IMR-90 (cell line): ENCODE results near the gene DSN1. TPM values are rescaled to one million over a fixed set of nuclear protein-coding genes. Genes with fewer than 3 reads are reported as not detected.

ENCODE experiments used
- ATAC-seq: fragments of 200-7000 bp; cut with Tn5 transposase; 2 replicates; pipeline ENCODE4 v1.9.1; 2020; ENCODE audit warnings: low read depth, mild to moderate bottlenecking, moderate library complexity
- BruUV-seq: library from RNA; stranded (reverse); fragments of 400-500 nt; replicated peaks from 2 replicates; lab custom pipeline; 2021; lab: Mats Ljungman, UMichigan
- CTCF ChIA-PET: fragments of 300-600 bp; formaldehyde crosslinking; extraction: SDS; loops from one replicate; lab custom pipeline; 2021; ENCODE audit warnings: antibody characterized with exemption; lab: Yijun Ruan, JAX
- POLR2A ChIA-PET: fragments of 300-600 bp; sonication (Branson Sonifier 250); formaldehyde crosslinking; loops from one replicate; lab custom pipeline; 2022; ENCODE audit warnings: antibody characterized with exemption; ENCODE audit not compliant: unreplicated experiment; lab: Charles Lee
- DNase-seq: peaks from one replicate; pipeline ENCODE4 v3.0.0; 2013
- H2AFZ ChIP-seq: replicated peaks from 2 replicates; pipeline ENCODE3; 2013; ENCODE audit warnings: low read length, mild to moderate bottlenecking; ENCODE audit not compliant: poor library complexity
- H2AK5ac ChIP-seq: 2 replicates; pipeline ENCODE4 v1.6.1; 2013; ENCODE audit warnings: low read depth, low read length, inconsistent platforms
- H2AK9ac ChIP-seq: replicated peaks from 2 replicates; pipeline ENCODE3; 2013; ENCODE audit warnings: mild to moderate bottlenecking, low read depth, low read length, moderate library complexity; ENCODE audit not compliant: poor library complexity
- H2BK120ac ChIP-seq: 2 replicates; pipeline ENCODE4 v1.6.1; 2013; ENCODE audit warnings: low read depth, low read length, inconsistent platforms
- H2BK15ac ChIP-seq: 3 replicates; pipeline ENCODE4 v1.6.1; 2013; ENCODE audit warnings: low read depth, low read length, inconsistent platforms
- H2BK20ac ChIP-seq: 2 replicates; pipeline ENCODE4 v1.6.1; 2013; ENCODE audit warnings: low read depth, mild to moderate bottlenecking, inconsistent platforms, low read length, moderate library complexity
- H2BK5ac ChIP-seq: 2 replicates; pipeline ENCODE4 v1.6.1; 2013; ENCODE audit warnings: mild to moderate bottlenecking, low read depth, low read length, inconsistent platforms; ENCODE audit not compliant: poor library complexity, severe bottlenecking
- H3K14ac ChIP-seq: replicated peaks from 2 replicates; pipeline ENCODE4 v1.6.1; 2013; ENCODE audit warnings: low read depth, low read length, inconsistent platforms
- H3K18ac ChIP-seq: 2 replicates; pipeline ENCODE4 v1.6.1; 2013; ENCODE audit warnings: low read depth, low read length, control low read depth
- H3K23ac ChIP-seq: 2 replicates; pipeline ENCODE4 v1.6.1; 2013; ENCODE audit warnings: low read depth, low read length, inconsistent platforms
- H3K27ac ChIP-seq: 2 replicates; pipeline ENCODE4 v1.5.1; 2013; ENCODE audit warnings: mild to moderate bottlenecking, control low read depth, low read length; ENCODE audit not compliant: insufficient read depth
- H3K27me3 ChIP-seq: 2 replicates; pipeline ENCODE4 v1.6.1; 2013; ENCODE audit warnings: low read length; ENCODE audit not compliant: control insufficient read depth, insufficient read depth
- H3K36me3 ChIP-seq: 2 replicates; pipeline ENCODE4 v1.6.1; 2013; ENCODE audit warnings: low read length, mixed read lengths; ENCODE audit not compliant: control insufficient read depth, insufficient read depth
- H3K4ac ChIP-seq: 2 replicates; pipeline ENCODE4 v1.6.1; 2013; ENCODE audit warnings: low read depth, low read length, inconsistent platforms
- H3K4me1 ChIP-seq: 2 replicates; pipeline ENCODE4 v1.6.1; 2013; ENCODE audit warnings: low read length, mixed read lengths; ENCODE audit not compliant: control insufficient read depth, insufficient read depth
- H3K4me2 ChIP-seq: 2 replicates; pipeline ENCODE4 v1.6.1; 2013; ENCODE audit warnings: low read depth, mild to moderate bottlenecking, control low read depth, low read length, moderate library complexity
- H3K4me3 ChIP-seq: 2 replicates; pipeline ENCODE4 v1.5.1; 2013; ENCODE audit warnings: low read depth, mild to moderate bottlenecking, control low read depth, low read length, moderate library complexity; ENCODE audit not compliant: insufficient read depth
- H3K56ac ChIP-seq: 2 replicates; pipeline ENCODE4 v1.6.1; 2013; ENCODE audit warnings: low read length, inconsistent platforms; ENCODE audit not compliant: insufficient read depth; ENCODE audit errors: extremely low read depth
- H3K79me1 ChIP-seq, 2 experiments: 2 replicates each; pipeline ENCODE4 v1.6.1; 2013; ENCODE audit warnings: low read length in 2 of 2, inconsistent platforms in 1 of 2, low read depth in 1 of 2
- H3K9ac ChIP-seq: 2 replicates; pipeline ENCODE4 v1.6.1; 2013; ENCODE audit warnings: low read depth, low read length, control low read depth
- H3K9me1 ChIP-seq: 2 replicates; pipeline ENCODE4 v1.6.1; 2013; ENCODE audit warnings: low read length, inconsistent platforms; ENCODE audit not compliant: insufficient read depth
- H3K9me3 ChIP-seq: 2 replicates; pipeline ENCODE4 v1.6.1; 2013; ENCODE audit warnings: low read length; ENCODE audit not compliant: control insufficient read depth, insufficient read depth
- H4K20me1 ChIP-seq: 2 replicates; pipeline ENCODE4 v1.6.1; 2013; ENCODE audit warnings: low read length, inconsistent platforms; ENCODE audit not compliant: insufficient read depth
- H4K5ac ChIP-seq: 2 replicates; pipeline ENCODE4 v1.6.1; 2013; ENCODE audit warnings: mild to moderate bottlenecking, low read depth, low read length, control low read depth
- H4K8ac ChIP-seq, 2 experiments: 2 replicates each; pipeline ENCODE4 v1.6.1; 2013; ENCODE audit warnings: low read depth in 2 of 2, low read length in 2 of 2, control low read depth in 1 of 2, inconsistent platforms in 1 of 2
- H4K91ac ChIP-seq: 2 replicates; pipeline ENCODE4 v1.6.1; 2013; ENCODE audit warnings: low read depth, low read length, inconsistent platforms; ENCODE audit not compliant: insufficient read depth
- CHD1 ChIP-seq: IDR thresholded peaks from 2 replicates; pipeline ENCODE4 v1.6.1; 2012; ENCODE audit warnings: low read depth, low read length, improper control_type of control experiment
- MXI1 ChIP-seq: IDR thresholded peaks from 2 replicates; pipeline ENCODE4 v1.6.1; 2012; ENCODE audit warnings: low read depth, mild to moderate bottlenecking, low read length, moderate library complexity, borderline replicate concordance
- NFE2L2 ChIP-seq: fragments of 150-350 bp; IDR thresholded peaks from 2 replicates; pipeline ENCODE4 v1.6.1; 2016; ENCODE audit warnings: low read depth, mild to moderate bottlenecking, low read length
- USF2 ChIP-seq: fragments of 150-350 bp; IDR thresholded peaks from 2 replicates; pipeline ENCODE4 v1.6.1; 2017; ENCODE audit warnings: mild to moderate bottlenecking, antibody characterized with exemption, low read length, low read depth
- WGBS, 2 experiments: methylation state at CpG; one replicate each; pipeline versions ENCODE4 v1.1.5 to v1.1.7; 2013; ENCODE audit warnings: missing lambda C conversion rate in 2 of 2; ENCODE audit not compliant: insufficient read length in 1 of 2; ENCODE audit errors: extremely low coverage in 2 of 2; 5-methylcytosine and 5-hydroxymethylcytosine counted together
- dilution Hi-C: fragments of 300-500 bp; cut with HindIII; formaldehyde crosslinking; loops from one replicate; pipeline ENCODE4 v1.14.3; 2018; ENCODE audit warnings: low sequenced_read_pairs; ENCODE audit not compliant: unreplicated experiment
- in situ Hi-C: fragments of 300-500 bp; cut with MboI; formaldehyde crosslinking; loops from 3 replicates; pipeline ENCODE4 v1.14.3; 2019; ENCODE audit warnings: low sequenced_read_pairs, inconsistent platforms, mixed read lengths
- intact Hi-C: fragments of 100-400 bp; cut with micrococcal nuclease; formaldehyde crosslinking; loops from 2 replicates; pipeline ENCODE4 v1.10.0; 2022
- polyA plus RNA-seq, 3 experiments: library from polyadenylated mRNA; depleted of rRNA; stranded (reverse); fragments of >200 nt; gene quantifications; 2 replicates each; pipeline ENCODE4 v1.2.3, GENCODE V29; 2012; ENCODE audit warnings: low replicate concordance in 1 of 3
- total RNA-seq: library from RNA; depleted of rRNA; stranded (reverse); fragments of >200 nt; gene quantifications from 2 replicates; pipeline ENCODE4 v1.2.3, GENCODE V29; 2012

Gene DSN1
- total and polyA plus RNA-seq, 2 of the 4 experiments (the other 2 are of a cell fraction) = 10.5 to 16.3 TPM

- ChIA-PET CTCF (no interaction called here), POLR2A (no interaction called here)
- Histone ChIP-seq H3K56ac (no peak overlapping the region), H3K4ac (no peak overlapping the region), H3K9me1 (no peaks in the 10 kb centered on the region), H3K14ac (no peak overlapping the region), H3K9ac (no peak overlapping the region), H4K5ac (no peak overlapping the region), H4K8ac (no peak overlapping the region), H3K27ac (no peak overlapping the region), H3K9me3 (no peaks in the 10 kb centered on the region), H3K79me1 (peaks cover 13 to 23% of the 10 kb centered on the region in 2 experiments; a peak in 3 of 4 replicates), H3K27me3 (no peaks in the 10 kb centered on the region), H3K18ac (no peak overlapping the region), H2AFZ (no peak overlapping the region), H2BK120ac (no peak overlapping the region), H2AK5ac (no peak overlapping the region), H2AK9ac (no peak overlapping the region), H3K36me3 (no peaks in the 10 kb centered on the region), H3K23ac (no peak overlapping the region), H2BK5ac (no peak overlapping the region), H2BK20ac (no peak overlapping the region), H4K20me1 (no peaks in the 10 kb centered on the region; the same call in none of the 2 replicates), H2BK15ac (no peak overlapping the region), H3K4me1 (peaks cover 2% of the 10 kb centered on the region; the same call in 1 of the 2 replicates), H3K4me3 (no peak overlapping the region), H4K91ac (no peak overlapping the region), H3K4me2 (no peak overlapping the region)
- DNase-seq (no peak), ATAC-seq (no peak)
- WGBS, 2 experiments = no CpG with 5 or more reads among the region's 4 CpGs
- TF ChIP-seq NFE2L2 (no peak), MXI1 (no peak), CHD1 (no peak), USF2 (no peak)
- in situ Hi-C loops = no loop called here
- dilution Hi-C loops = no loop called here
- no TSS peak for BruUV-seq
- intact Hi-C loops = no loop called here
Observed at GRCh38 chr20:36741072-36741471, 32.5 kb downstream of the DSN1 start.
